Embryonic facial prominence (tissue), 1 donor: ENCODE measurements around the gene PKD1L1.
"Not testable (repeated sequence)": the region's sequence is repeated elsewhere in the genome, so short reads cannot be mapped to it uniquely, and the experiment has no call there.

Experiments used
- DNase-seq: peaks from one replicate; pipeline ENCODE4 v3.0.0-alpha.2; 2016; ENCODE audit errors: extremely low spot score

The PKD1L1 gene

DNA sequence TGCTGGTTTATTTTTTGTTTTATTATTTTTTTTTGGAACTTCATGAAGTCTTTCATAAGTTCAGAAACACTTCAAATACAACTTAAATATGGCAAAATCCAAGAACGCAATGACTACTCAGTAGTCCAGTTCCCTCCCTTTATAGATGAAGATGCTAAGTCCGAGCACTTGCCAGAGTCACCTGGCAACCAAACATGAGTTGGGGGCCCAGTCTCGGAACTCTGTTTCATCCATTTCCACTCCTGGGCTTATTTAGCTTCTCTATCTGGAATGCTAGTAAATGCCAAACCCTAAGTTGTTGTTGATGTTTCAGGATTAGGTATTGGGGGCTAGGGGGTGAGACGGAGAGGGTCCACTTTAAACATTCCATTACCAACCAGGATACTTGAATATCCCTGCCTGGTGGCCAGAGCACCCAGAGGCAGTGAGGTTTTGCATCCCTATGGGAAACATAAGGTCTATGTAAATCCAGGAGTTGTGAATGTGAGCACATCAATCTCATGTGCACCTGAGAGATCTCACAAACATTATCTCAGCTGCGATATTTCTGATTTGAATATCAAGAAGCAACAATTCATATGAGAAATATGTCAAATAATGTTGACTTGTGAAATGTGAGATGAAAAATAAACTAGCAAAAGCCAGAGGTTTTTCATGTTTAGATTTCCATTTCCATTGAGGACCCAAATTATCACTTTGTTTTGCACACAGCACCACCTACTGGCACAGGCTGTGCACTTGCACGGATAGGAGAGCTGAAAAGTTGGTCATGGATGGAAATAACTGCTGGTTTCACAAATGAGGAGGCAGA, 129.3 kb downstream of the PKD1L1 start:
- DNase-seq, result peak; percentile 55

DNA sequence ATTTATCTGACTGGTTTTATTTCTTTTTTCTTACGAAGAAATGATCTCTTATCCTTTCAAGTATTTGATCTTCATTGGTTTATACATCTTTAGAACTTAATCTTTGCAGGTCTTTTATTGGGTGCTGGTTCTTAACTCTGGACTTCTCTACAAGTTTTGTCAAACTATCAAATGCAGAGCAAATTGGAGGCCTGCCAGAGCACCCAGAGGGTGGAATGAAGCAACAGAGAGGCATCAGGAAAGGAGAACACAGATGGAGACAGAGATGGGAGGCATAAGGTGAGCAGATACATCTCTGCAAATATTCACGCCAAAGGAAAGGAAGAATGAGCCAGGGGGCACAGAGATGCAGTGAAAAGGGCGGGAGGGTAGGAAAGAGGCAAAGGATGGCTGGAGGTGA, 130.3 kb downstream of the PKD1L1 start:
- no peak for DNase-seq

DNA sequence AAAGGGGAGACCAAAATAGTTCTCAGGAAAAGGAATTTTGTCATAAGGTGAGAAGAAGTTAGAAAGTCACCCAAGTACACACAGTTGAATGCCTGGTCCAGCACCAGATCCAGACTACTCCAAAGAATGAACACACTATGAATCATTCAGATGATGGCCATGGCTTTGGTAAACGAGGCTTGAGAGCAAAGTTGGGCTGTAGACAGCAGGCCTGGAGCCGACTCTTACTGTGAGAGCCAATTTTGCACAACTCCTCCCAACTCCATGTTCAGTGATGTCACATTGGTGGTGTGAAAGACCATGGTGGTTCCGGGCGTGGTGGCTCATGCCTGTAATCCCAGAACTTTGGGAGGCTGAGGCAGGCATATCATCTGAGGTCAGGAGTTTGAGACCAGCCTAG, 131.6 kb downstream of the PKD1L1 start:
- no peak for DNase-seq

DNA sequence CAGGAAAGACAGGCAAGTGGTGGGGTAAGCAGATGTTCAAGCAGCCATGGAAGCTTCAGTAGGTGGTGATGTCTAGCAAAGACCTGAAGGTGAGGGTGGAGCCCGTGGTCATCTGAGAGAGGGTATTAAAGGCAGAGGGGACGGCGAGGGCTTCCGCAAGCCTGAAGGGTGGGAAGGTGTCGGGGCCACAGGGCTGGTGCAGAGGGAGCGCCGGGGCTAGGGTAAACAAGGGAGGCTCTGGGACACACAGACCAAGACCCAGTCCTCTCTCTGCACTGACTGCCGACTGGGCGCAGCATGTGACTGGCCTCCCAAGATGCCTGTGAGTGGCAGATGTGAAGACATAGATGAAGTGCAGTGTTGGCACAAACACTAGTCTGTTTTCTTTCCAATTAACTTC, 132.4 kb downstream of the PKD1L1 start:
- no peak for DNase-seq

DNA sequence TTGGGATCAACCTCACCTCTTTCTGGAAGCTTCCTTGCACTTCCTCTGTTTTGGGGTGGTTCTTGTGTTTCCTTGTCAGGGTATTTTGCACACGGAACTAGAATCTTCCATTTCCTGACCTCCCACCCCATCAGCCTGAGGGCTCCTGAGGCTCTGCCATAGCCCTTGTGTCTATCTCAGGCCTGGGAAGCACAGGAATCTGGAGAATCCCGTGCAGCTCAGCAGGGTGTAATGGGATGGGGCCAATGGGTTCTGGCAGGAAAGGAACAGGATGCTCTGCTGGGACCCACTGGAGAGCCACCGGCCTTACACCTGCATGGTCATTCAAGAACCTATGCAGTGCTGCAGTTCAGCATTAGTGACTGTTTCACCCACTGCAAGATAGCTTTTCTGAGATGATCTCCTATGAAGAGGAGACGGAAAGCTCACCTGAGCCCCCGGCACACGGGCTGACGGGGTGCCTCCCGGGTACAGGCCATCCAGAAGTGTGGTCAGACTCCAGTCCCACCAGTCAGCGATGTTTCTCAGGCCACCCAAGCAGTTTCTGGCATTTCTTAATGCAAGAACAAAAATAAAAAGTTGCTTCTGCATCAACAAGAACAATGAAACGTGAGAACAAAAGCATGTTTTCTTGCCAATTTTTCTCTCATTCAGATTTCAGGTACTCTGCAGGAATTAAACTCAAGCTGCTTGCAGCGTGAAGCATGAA, 133.2 kb downstream of the PKD1L1 start:
- no peak for DNase-seq

DNA sequence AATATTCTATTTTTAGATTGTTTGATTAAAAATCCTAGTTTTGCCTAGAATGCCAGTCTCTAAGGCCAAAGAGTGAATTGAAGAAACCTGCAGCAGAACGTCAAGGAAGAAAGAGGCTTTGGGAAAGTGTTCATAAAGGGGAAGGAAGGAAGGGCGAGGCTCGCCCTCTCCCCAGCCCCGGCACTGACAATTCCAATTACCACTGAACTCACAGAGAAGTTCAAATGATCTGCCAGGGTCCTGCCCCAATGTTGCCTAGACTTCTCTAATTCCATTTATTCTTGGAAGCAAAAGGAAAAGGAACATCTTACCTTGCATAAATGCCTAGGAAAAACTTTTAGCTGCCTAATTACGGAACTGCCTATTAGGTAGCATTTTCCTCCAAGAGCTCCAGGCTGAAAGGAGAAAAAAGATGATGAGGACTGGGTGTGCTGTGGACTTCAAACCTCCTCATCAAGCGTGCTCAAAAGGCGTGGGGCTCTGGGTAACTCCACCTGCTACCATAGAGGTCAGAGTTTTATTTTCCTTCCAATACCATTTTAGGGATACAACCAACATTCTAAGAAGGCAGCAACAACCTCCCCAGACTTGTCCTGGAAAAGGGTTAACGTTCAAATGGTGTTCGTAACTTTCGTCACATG, 134.5 kb downstream of the PKD1L1 start:
- DNase-seq, result no peak

DNA sequence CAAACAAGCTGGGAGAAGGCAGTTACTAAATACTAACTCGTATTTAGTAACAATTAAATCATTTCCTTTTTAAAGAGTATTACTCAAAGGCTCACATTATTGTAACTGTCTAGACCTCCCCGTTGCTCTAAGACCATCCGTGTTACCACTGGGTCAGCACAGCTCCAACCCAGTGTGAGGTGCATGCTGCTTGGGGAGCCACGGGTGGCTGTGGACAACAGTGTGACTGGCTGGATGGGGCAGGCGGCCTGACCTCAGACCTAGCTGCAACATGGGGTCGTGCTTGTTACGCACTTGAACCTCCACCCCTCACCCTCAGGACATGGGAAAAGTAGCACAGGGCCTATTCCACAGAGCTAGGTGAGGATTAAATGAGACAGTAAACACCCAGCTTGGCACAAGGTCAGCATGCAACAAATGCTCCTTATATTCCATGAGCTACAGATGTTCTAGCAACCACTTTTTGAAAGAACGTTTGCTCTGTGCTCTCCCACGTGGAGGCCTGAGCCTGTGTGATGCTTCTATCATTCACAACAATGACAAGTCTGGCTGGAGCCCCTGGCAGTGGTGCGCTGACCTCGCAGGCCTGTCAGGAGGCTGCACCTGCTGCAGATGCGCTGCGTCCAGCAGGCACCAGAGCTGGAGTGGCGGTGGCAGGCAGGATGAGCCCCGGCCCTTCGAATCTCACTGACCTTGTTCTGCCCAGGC, 135.7 kb downstream of the PKD1L1 start:
- no peak for DNase-seq

DNA sequence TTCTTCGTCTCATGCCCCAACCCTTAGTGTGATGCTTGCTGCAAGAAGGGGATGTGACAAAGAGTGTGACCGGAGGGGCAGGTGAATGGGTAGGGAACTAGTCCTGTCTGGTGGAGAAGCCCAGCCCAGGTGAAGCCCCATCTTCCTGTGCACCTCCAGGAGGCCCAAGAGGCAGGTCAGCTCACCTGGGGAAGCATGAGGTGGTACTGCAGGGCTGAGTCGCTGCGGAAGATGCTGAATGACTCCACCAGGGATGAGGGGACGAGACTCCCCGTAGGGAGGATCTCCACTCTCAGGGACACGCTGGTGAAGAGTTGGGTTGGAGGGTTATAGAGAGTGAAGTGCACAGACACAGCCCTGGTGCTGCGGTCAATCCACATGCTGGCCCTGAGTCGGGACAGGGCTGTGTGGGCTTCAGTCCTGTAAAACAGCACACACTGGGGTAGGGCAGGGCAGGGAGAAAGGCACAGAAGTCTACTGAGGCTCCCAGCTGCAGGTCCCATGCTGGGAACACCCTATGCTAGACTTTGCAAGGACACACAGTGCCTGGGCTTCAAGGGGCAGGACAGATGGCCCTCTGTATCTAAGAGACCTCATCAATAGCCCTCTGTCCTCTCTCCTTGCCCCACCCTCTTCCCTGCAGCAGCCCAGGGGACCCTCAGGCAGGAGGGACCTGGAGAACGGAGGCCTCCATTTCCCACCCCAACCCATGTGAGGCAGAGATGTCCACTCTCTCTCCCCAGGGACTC, 136.5 kb downstream of the PKD1L1 start:
- DNase-seq, result no peak

DNA sequence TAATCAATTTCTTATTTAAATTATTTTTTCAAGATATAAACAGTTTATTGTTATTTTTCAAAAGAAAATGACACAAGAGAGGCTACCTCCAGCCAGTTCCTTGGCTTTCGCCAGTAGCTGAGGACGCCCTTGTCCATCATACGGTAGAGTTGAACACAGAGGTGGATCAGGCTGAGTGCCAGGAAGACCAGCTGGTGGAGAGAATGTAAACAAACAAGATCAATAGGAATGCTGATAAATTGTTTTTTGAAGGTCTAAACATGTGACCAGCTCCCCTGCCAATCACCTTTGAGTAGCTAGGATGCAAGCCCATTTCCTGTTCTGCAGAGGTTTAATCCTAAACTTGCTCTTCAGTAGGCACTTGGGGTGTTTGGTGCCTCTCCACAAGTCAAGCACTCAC, 138.9 kb downstream of the PKD1L1 start:
- no peak for DNase-seq

DNA sequence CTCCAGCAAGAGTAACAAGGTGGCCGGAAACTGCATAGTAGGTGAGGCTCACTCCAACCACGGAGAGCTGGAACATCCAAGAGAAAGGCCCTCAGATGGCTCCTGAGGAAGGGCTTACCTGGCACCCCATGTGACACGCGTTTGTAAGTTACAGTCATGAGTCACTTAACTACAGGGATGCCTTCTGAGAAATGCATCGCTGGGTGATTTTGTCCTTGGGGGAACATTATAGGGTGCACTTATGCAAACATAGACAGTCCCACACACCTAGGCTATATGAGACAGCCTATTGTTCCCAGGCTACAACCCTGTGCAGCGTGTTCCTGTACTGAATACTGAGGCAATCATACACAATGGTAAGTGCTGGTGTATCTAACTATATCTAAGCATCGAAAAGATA, 139.9 kb downstream of the PKD1L1 start:
- no peak for DNase-seq

DNA sequence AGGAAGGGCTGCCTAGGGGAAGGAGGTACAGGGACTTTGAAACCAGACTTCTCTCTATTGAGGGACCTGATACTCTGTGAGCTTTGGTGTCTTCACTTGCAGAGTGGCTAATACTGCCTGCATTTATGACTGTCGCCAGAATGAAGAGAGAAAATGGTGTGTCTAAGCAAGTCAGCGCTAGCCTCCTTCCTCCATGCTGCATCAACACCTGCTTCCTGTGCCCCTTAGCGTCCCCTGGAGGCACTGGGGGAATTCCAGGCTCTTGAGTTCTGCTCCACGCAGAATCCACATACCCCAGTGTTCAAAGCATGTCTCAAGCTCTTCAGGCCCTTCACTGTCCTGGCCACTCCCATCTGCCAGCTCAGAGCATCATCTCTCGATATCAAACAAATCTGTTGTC, 140.5 kb downstream of the PKD1L1 start:
- DNase-seq, result no peak

DNA sequence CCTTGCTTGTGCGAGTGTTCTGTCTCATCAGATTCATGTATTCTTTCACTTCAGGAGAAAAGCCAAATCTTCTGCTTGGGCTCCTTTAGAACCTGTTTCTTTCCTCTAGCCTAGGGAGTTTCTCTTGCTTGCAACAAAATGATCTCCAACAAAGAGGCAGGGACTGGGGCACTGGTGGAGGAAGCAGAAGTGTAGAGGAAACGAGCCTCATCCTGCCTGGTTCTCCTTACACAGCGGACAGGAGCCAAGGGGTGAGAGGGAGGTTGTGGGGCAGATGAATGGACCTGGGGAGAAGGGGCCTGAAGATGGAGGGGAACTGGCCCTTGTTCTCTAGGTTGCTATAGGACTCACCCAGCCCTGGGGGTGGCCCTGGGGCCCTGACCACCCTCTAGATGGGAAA, 141.1 kb downstream of the PKD1L1 start:
- DNase-seq, result no peak

DNA sequence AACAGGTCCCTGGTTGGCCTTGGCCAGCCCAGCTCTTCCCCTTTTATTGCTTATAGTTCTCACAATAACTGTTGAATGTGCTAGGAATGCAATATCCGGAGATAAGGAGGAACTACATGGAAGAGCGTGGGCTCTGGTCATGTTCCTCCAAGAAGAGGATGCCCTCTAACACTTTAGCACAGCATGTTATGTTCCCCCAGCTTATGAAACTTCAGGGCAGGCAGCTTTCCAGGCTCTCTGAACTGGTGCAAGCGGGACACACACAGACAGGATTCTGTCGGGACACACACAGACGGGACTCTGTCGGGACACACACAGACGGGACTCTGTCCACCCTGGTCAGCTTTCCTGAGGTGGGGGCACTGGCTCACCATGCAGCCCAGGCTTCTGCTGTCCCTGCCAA, 141.6 kb downstream of the PKD1L1 start:
- no peak for DNase-seq

DNA sequence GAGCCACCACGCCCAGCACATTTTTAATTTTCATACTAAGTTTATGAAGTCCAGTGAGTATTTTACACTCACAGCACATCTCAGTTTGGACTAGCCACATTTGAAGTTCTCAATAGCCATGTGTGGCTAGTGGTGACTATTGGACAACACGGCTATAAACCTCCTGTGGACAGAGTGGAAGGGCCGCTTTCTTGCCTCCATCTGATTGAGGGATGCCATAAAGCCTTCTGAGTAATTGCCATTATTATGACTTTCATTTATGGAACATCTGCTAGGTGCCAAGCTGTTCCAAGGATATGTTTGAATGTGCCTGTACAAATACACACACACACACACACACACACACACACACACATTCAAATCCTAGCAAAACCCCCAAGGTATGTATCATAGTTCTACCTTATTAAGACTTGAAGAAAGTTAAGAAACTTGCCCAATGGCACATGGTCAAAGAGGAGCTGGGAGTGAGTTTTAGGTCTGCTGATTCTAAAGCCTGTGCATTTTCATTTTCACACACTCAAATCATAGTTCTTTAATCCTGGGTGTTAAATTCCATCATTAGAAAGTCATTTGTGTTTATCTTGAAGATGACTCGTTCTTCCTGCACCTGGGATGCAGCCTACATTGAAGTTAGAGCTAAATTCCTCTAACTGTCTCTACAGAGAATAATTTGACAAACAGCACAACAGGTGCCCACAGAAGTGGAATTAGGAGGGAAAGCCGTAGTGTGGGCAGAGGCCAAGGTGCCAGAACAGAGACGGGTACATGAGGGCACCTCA, 143.3 kb downstream of the PKD1L1 start:
- DNase-seq, result no peak

DNA sequence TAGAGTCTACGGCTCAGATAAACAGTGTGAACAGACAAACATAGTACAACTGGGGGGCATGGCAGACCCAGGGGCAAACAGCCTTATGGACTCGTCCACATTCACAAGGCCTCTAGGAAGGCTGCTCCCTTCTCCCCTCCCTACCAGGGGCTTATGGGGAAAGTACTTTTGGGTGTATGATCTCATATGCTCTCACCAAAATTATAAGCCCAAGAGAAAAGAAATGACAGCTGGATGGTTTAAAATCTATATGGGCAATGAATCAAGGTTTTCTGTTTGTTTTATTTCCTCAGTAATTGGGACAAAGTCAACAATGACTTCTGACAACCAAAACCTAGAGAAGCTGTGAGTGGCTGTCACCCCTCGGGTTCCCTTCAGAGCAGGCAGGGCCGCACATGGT, 144.4 kb downstream of the PKD1L1 start:
- no peak for DNase-seq

DNA sequence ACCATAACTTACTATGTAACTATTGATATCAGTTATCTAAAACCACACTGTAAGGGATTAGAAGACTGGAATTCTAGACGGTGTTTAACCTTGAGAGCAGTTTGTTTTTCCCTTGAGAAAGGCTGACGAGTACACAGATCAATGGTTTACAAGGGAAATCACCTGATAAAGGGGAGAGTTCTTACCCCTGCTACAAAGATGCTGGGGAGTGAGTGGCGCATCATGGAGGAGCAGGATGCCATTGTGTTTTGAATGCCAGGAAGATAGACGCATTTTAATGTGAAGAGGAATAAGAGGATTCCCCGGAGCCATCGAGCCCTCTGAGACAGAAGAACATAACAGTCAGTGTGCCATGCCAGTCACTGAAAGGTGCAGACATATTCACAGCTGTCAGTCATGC, 145.2 kb downstream of the PKD1L1 start:
- DNase-seq, result no peak

DNA sequence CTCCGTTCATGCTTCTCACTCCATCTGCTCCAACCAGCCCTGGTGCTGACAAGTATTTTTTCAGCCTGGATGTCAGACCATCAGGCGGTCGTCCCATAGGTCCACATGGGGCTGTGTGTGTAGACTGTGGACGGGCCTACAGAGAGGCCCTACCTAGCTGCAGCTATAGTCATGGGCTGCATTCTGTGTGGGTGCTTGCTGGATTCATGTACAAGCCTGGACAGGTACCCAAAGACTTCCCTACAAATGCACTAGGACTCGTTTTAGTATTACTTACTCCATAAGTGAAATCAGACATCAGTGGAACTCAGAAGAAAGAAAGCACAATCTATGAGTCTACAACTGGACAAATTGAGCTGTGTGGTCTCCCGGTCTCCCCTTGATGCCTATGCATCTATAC, 146.8 kb downstream of the PKD1L1 start:
- DNase-seq, result no peak

DNA sequence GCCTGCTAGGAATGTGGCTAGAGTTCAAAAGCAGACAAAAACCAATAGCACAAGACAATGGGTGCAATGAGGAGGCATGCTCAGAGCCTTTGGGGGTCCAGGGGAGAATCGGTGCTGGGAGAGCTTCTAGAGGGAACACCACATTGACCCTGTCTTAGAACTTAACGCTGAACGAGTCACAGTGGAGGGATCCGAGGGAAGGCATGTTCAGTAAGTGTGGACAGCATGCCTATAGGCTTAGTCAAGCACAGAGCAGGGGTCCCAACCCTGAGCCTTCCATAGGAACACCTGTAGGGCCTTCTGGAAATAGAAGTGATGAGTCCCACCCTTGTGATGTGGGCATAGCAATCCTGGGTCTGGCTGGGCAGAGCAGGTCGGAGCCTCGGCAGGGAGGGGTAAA, 148.7 kb downstream of the PKD1L1 start:
- no peak for DNase-seq

DNA sequence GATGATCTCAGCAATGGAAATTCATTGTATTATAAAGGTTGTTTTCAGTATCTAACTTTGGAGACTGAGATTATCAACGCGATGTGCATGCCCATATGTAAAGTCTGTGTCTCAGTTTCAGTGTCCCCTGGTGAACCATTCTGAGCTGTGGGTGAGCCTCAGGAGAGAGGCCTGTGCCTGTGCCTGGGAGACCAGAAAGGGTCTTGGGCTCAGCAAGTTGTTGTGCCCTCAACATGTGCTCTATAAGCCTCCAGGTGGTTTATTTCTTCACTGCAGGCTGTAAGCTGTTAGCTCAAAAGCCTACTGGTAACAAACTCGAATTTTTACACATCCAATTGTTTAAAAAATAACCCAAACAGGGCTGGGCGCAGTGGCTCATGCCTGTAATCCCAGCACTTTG, 151.9 kb downstream of the PKD1L1 start:
- DNase-seq, result no peak

DNA sequence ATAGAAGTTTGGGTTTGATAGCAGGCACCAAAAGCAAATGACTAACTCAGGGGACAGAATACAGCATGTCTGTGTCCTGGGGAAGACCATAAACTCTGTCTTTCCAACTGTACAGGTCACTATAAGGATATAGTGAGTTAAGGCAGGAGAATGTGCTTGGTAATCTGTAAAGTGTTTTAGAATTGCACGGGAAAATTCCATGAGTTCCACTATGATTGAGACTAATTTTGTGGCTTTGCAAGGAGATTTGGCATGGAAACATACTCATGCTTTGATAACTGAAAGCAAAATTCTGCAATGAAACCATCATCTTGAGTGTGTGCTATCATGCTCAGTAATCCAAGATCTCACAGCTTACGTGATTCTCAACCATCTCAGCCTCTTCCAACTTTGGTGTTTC, 152.6 kb downstream of the PKD1L1 start:
- no peak for DNase-seq

DNA sequence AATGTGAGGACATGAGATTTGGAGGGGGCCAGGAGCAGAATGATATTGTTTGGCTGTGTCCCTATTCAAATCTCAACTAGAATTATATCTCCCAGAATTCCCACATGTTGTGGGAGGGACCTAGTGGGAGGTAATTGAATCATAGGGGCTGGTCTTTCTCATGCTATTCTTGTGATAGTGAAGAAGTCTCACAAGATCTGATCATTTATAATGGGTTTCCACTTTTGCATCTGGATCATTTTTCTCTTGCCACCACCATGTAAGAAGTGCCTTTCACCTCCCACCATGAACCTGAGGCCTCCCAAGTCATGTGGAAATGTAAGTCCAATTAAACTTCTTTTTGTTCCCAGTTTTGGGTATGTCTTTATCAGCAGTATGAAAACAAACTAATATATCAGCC, 153.1 kb downstream of the PKD1L1 start:
- DNase-seq, result not testable (repeated sequence)
